Loucy (cell line): ENCODE measurements around the gene CTSE.

Source experiments
- H2AFZ ChIP-seq: fragments of 200-600 bp; sonication (generic); 2 replicates; pipeline ENCODE4 v1.6.0; 2016; ENCODE audit warnings: antibody characterized with exemption, mild to moderate bottlenecking, low read length, moderate library complexity
- H3F3A ChIP-seq: fragments of 200-600 bp; 2 replicates; pipeline ENCODE4 v1.6.0; 2016; ENCODE audit warnings: antibody characterized with exemption, low read depth, mild to moderate bottlenecking
- H3K27me3 ChIP-seq: fragments of 200-600 bp; sonication (generic); 2 replicates; pipeline ENCODE4 v1.6.1; 2014; ENCODE audit warnings: low read length, mild to moderate bottlenecking; ENCODE audit not compliant: insufficient read depth, poor library complexity, severe bottlenecking
- H3K36me3 ChIP-seq: fragments of 200-600 bp; sonication (generic); 2 replicates; pipeline ENCODE4 v1.6.1; 2016; ENCODE audit warnings: low read length; ENCODE audit not compliant: insufficient read depth
- H3K4me1 ChIP-seq: fragments of 200-600 bp; sonication (generic); 2 replicates; pipeline ENCODE4 v1.5.1; 2014; ENCODE audit warnings: low read length, mild to moderate bottlenecking; ENCODE audit not compliant: insufficient read depth, poor library complexity, severe bottlenecking
- H3K4me2 ChIP-seq: fragments of 200-600 bp; sonication (generic); 2 replicates; pipeline ENCODE4 v1.6.0; 2014; ENCODE audit warnings: antibody characterized with exemption, low read length, low read depth, mild to moderate bottlenecking; ENCODE audit not compliant: poor library complexity, severe bottlenecking
- H3K4me3 ChIP-seq: fragments of 200-600 bp; sonication (generic); 2 replicates; pipeline ENCODE4 v1.5.1; 2014; ENCODE audit warnings: low read length, mild to moderate bottlenecking, mixed read lengths; ENCODE audit not compliant: poor library complexity, severe bottlenecking
- H3K79me2 ChIP-seq: fragments of 200-600 bp; sonication (generic); 2 replicates; pipeline ENCODE4 v1.6.1; 2014; ENCODE audit warnings: low read length; ENCODE audit not compliant: insufficient read depth
- H3K9ac ChIP-seq: fragments of 200-600 bp; sonication (generic); 2 replicates; pipeline ENCODE4 v1.6.0; 2014; ENCODE audit warnings: mild to moderate bottlenecking, low read depth, low read length, moderate library complexity; ENCODE audit not compliant: poor library complexity, severe bottlenecking
- H3K9me2 ChIP-seq: fragments of 200-600 bp; sonication (generic); replicated peaks from 2 replicates; pipeline ENCODE4 v1.6.1; 2016; ENCODE audit warnings: low read depth, low read length, mixed read lengths
- H3K9me3 ChIP-seq: fragments of 200-600 bp; sonication (generic); 2 replicates; pipeline ENCODE4 v1.6.1; 2014; ENCODE audit warnings: mild to moderate bottlenecking, antibody characterized with exemption, low read length, low read depth; ENCODE audit not compliant: insufficient read depth
- H4K20me1 ChIP-seq: fragments of 200-600 bp; sonication (generic); 2 replicates; pipeline ENCODE4 v1.6.0; 2014; ENCODE audit warnings: antibody characterized with exemption, low read length, mild to moderate bottlenecking; ENCODE audit not compliant: insufficient read depth, poor library complexity, severe bottlenecking
- EZH2phosphoT487 ChIP-seq: fragments of 200-600 bp; IDR thresholded peaks from 2 replicates; pipeline ENCODE4 v1.6.1; 2018; ENCODE audit warnings: antibody characterized with exemption, mild to moderate bottlenecking, moderate library complexity, borderline replicate concordance
- TF ChIP-seq, protein P1 (sequence below): fragments of 200-600 bp; sonication (generic); conservative IDR thresholded peaks from 2 replicates; pipeline ENCODE4 v1.5.1; 2014; ENCODE audit warnings: mild to moderate bottlenecking, antibody characterized with exemption, low read length

The CTSE gene

DNA sequence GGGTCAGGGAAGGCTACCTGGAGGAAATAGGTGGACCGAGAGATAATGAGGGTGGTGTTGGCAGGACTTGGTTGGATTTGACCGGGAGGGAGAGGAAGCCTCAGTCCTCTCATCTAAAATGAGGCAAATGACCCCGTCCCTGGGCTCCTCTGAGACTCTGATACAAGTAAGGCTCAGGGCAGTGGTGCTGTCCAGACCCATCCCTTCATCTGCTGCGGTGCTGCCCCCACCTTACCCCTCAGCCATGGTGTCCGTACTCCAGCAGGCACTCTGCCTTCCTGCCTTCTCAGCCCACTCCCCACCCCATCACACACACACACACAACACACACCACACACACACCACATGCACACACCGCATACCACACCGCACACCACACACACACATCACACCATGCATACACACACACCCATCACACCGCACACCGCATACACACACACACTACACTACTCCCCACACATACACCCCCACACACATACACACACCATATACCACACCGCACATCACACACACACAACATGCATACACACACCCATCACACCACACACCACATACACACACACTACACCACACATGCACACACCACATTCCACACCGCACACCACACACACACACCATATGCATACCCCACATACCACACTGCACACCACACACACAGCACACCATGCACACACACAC lies 51.1 kb downstream of the CTSE start:
- H2AFZ ChIP-seq, result no peak overlapping the region
- TF ChIP-seq EZH2phosphoT487, result no peak
- TF ChIP-seq, protein P1, sequence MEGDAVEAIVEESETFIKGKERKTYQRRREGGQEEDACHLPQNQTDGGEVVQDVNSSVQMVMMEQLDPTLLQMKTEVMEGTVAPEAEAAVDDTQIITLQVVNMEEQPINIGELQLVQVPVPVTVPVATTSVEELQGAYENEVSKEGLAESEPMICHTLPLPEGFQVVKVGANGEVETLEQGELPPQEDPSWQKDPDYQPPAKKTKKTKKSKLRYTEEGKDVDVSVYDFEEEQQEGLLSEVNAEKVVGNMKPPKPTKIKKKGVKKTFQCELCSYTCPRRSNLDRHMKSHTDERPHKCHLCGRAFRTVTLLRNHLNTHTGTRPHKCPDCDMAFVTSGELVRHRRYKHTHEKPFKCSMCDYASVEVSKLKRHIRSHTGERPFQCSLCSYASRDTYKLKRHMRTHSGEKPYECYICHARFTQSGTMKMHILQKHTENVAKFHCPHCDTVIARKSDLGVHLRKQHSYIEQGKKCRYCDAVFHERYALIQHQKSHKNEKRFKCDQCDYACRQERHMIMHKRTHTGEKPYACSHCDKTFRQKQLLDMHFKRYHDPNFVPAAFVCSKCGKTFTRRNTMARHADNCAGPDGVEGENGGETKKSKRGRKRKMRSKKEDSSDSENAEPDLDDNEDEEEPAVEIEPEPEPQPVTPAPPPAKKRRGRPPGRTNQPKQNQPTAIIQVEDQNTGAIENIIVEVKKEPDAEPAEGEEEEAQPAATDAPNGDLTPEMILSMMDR, result no peak
- no peaks in the 10 kb centered on the region for H4K20me1 ChIP-seq
- H3K4me1 ChIP-seq, result no peaks in the 10 kb centered on the region
- no peak overlapping the region for H3K4me3 ChIP-seq
- H3K27me3 ChIP-seq, result no peaks in the 10 kb centered on the region
- H3K4me2 ChIP-seq, result no peak overlapping the region
- no peaks in the 10 kb centered on the region for H3F3A ChIP-seq
- no peaks in the 10 kb centered on the region for H3K79me2 ChIP-seq
- H3K9ac ChIP-seq, result no peak overlapping the region
- no peaks in the 10 kb centered on the region for H3K9me3 ChIP-seq
- H3K36me3 ChIP-seq, result no peaks in the 10 kb centered on the region
- H3K9me2 ChIP-seq, result no peaks in the 10 kb centered on the region

DNA sequence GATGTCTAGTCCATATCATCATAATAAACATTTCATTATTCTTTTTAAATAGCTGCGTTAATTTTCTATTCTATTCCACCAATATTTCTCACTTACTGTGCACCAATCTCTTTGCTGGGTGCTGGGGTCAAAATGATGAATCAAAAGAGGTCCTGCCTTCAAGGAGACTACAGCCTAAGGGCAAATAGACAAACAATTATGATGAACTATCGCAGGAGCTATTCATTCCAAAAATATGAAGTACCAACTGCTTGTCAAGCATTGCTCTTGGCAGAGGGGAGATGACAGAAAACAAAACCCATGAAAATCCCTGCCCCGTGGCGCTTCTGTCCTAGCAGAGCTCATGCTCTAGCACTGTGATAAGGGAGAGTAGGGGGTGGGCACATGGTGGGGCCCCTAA lies 51.6 kb downstream of the CTSE start:
- Histone ChIP-seq H3K4me3 (no peak overlapping the region), H3F3A (no peaks in the 10 kb centered on the region), H3K27me3 (no peaks in the 10 kb centered on the region), H3K9ac (no peak overlapping the region), H3K9me2 (no peaks in the 10 kb centered on the region), H2AFZ (no peak overlapping the region), H4K20me1 (no peaks in the 10 kb centered on the region), H3K4me1 (no peaks in the 10 kb centered on the region), H3K36me3 (no peaks in the 10 kb centered on the region), H3K79me2 (no peaks in the 10 kb centered on the region), H3K9me3 (no peaks in the 10 kb centered on the region), H3K4me2 (no peak overlapping the region)
- TF ChIP-seq EZH2phosphoT487, result no peak
- TF ChIP-seq, protein P1, result no peak

DNA sequence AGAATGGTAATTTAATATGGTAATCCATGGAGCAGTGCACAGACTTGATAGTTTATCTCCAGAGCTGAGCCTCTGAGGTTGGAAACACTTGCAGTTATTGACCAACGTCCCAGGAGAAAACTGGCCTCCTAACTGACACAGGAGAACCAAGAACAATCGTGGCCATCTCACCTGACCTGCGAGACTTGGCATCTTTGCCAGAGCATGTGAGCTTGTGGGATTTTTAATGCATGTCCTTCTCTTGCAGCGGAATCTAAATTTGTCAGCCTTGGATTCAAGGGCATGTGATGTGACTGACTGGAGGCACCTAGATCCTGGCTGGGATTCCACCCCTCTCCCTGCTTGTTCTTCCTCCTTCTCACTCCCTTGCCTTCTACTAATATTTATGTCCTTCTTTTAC lies 52.6 kb downstream of the CTSE start:
- Histone ChIP-seq H3F3A (no peaks in the 10 kb centered on the region), H4K20me1 (no peaks in the 10 kb centered on the region), H3K4me1 (no peaks in the 10 kb centered on the region)

More for the DNA sequence above, 52.6 kb downstream of the CTSE start:
- Histone ChIP-seq H2AFZ (no peak overlapping the region), H3K9me2 (no peaks in the 10 kb centered on the region), H3K4me2 (no peak overlapping the region), H3K79me2 (no peaks in the 10 kb centered on the region), H3K4me3 (no peak overlapping the region), H3K9me3 (no peaks in the 10 kb centered on the region), H3K27me3 (no peaks in the 10 kb centered on the region), H3K9ac (no peak overlapping the region), H3K36me3 (no peaks in the 10 kb centered on the region)
- no peak for TF ChIP-seq EZH2phosphoT487
- TF ChIP-seq, protein P1, result no peak
